ENCODE measurements around the gene ALDH3B1.

- TF ChIP-seq CTCF (IDR thresholded peaks at IDR 0.05; ENCODE audit: poor library complexity, severe bottlenecking) (no peak), POLR2AphosphoS5 (IDR thresholded peaks at IDR 0.05) (no peak), TAF1 (IDR thresholded peaks at IDR 0.05; ENCODE audit: low read depth) (no peak), EP300 (conservative IDR thresholded peaks at IDR 0.05; ENCODE audit: poor library complexity, severe bottlenecking) (no peak), REST (IDR thresholded peaks at IDR 0.05; ENCODE audit: borderline replicate concordance) (no peak), SMC3 (conservative IDR thresholded peaks at IDR 0.05; ENCODE audit: poor library complexity) (no peak), EZH2 (IDR thresholded peaks at IDR 0.05; ENCODE audit: borderline replicate concordance, insufficient read depth, low read length, poor library complexity, severe bottlenecking) (no peak), MXI1 (conservative IDR thresholded peaks at IDR 0.05; ENCODE audit: poor library complexity, severe bottlenecking) (no peak)
These were observed 61.3 kb downstream of the ALDH3B1 start for GRCh38 chr11:68071281-68072048.
